NCI-H1436 treated with DMSO at 0.1 percent for 48 hours (cell line): ENCODE results near the gene KIF25.
"Not testable (repeated sequence)": the region's sequence is repeated elsewhere in the genome, so short reads cannot be mapped to it uniquely, and the experiment has no call there.

ENCODE experiments used
- DNase-seq: peaks from one replicate; lab custom pipeline; 2025; lab: John Stamatoyannopoulos, UW

The KIF25 gene

GRCh38 chr6:167995731-167996151 is 1.7 kb upstream of the KIF25 start:
- no peak for DNase-seq

- no peak for DNase-seq
Measured at GRCh38 chr6:167996424-167997199, 859 bp upstream of the KIF25 start.

- no peak for DNase-seq
Measured at GRCh38 chr6:167998215-167998614, 744 bp downstream of the KIF25 start.

- no peak for DNase-seq
Measured at GRCh38 chr6:168000198-168001028, 2.9 kb downstream of the KIF25 start.

- no peak for DNase-seq
Measured at GRCh38 chr6:168001029-168001332, 3.5 kb downstream of the KIF25 start.

DNA sequence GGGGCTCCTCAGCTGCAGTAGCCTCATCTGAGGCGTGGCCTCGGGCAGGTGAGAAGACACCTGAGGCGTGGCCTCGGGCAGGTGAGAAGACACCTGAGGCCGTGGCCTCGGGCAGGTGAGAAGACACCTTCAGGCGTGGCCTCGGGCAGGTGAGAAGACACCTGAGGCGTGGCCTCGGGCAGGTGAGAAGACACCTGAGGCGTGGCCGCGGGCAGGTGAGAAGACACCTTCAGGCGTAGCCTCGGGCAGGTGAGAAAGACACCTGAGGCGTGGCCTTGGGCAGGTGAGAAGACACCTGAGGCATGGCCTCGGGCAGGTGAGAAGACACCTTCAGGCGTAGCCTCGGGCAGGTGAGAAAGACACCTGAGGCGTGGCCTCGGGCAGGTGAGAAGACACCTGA is 4.0 kb downstream of the KIF25 start:
- not testable (repeated sequence) for DNase-seq

DNA sequence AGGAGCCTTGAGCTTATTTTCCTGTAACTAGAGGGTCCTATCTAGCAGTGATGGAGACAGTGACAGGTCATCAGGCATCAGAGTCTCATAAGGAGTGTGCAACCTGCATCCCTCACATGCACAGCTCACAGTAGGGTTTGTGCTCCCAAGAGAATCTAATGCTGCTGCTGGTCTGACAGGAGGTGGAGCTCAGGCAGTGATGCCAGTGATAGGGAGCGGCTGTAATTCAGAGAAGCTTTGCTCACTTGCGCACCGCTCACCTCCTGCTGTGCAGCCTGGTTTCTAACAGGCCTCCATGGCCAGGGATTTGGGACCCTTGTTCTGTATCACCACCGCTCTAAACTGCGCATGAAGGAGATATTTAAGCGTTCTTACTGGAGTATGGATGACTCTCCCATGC is 5.3 kb downstream of the KIF25 start:
- DNase-seq = no peak

DNA sequence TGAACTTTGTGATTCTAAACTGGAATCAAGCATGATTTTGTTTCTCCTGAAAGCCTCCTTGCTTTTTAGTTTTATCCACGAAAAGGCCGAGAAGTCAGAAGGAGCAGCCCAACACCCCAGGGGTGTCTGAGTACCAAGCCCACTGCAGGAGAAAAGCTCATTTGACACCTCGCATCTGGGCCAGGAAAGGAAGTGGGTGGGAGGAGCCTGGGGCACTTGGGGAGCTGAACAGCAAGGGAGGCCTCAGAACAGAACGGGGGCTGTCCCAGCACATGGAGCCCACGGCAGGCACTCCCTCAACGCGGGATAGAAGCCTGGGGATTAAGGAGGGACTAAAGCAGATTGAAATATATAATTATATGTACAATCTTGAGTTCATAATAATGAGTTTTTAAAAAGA is 6.6 kb downstream of the KIF25 start:
- no peak for DNase-seq

DNA sequence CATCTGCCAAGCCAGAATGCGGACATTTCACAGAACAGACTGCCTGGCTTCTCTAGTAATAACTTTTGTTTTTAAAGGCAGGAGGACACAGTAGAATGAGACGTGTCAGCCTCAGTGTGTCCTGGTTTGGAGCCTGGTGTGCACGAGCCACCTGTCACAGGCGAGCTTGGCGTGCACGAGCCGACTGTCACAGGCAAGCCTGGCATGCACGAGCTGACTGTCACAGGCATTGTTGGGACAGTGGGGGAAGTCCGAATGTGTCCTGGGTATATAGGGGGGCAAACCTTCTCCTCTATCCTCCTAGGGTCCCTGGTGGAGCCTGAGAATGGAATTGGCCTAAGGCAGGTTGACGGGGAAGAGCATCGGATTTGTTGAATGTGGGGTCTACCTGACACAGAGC is 7.5 kb downstream of the KIF25 start:
- DNase-seq = no peak

GRCh38 chr6:168005796-168006195 is 8.3 kb downstream of the KIF25 start:
- no peak for DNase-seq

DNA sequence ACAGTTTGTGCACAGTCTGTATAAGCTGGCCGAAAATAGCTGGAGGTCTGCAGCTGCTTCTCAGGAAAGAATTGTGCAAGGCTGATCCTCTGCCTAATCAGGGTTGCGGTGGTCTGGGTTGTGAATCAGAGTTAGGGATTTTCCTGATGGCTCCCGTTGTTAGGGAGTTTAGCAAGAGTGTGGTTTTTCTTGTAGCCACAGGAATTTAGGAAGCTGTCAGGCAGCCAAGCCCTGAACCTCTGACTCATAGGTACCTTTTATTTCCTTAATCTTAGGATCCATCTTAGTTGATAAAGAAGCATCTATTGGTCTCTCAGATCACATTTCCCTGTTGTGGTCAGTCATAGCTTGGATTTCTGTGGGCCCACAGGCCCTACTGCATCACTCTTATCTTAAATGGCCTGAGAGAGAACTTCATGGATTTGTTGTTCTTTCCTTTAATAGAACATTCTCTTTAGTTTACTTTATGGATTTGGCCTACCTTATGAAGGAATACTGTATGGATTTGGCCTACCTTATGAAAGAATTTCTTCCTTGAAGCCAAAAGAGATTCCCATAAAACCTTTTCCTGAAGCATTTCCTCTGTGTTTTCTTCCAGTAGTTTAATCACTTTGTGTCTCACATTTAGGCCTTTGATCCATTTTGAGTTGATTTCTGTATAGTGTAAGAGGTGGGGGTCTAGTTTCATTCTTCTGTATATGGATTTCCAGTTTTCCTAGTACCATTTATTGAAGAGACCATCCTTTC is 10.3 kb downstream of the KIF25 start:
- DNase-seq = no peak

GRCh38 chr6:168009331-168009730 is 11.9 kb downstream of the KIF25 start:
- no peak for DNase-seq

GRCh38 chr6:168011291-168011690 is 13.8 kb downstream of the KIF25 start:
- no peak for DNase-seq

GRCh38 chr6:168012431-168013249 is 15.2 kb downstream of the KIF25 start:
- DNase-seq = no peak

DNA sequence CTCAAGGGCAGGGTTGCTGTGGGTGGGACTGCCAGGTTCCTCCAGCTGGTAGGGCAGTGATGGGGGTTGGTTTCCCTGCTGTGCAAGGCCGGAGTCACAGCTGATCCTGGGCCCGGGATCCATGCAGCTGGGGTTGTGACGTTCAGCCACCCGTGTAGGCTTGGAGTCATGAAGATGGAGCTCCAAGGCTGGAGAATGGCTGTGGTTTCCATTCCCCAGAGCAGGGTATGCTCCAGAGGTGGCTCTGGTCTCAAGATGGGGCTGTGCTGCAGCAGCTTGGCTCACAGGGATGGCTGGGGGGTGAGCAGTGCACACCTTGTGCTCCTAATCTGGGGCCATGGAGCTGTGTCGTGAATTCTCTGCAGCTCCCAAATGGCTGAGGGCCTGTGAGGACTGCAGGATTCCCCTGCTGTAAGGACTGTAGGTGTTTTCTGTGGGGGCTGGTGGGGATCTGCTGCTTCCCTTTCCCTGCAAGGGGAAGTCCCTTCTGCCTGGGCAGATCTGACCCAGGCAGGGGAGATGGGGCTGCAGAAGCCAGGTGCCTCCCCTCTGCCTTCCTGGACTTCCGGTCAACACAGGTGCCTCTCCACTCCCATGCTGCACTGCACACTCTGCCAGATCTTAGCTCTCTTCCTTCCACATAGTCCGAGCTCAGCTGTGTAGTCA is 15.9 kb downstream of the KIF25 start:
- no peak for DNase-seq

- no peak for DNase-seq
Measured at GRCh38 chr6:168014428-168014827, 17.0 kb downstream of the KIF25 start.

DNA sequence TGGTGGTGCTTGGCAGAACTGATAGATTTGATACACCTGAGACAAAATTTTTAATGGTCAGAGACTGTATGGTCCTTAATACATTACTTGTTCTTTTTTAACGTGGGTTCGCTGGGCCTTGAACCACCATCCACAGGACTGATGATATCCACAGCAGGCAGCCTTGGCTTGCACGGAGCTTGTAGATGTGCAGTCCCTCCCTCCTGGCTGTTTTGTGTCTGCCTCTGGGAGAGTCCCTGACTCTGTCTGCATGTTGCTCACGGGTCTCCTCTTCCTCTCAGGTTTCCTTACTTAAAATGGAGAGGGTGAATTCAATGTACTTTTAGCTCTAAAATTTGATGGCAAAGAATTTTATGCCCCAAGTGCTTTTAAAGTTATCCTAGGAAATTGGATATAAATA is 17.5 kb downstream of the KIF25 start:
- DNase-seq = no peak

DNA sequence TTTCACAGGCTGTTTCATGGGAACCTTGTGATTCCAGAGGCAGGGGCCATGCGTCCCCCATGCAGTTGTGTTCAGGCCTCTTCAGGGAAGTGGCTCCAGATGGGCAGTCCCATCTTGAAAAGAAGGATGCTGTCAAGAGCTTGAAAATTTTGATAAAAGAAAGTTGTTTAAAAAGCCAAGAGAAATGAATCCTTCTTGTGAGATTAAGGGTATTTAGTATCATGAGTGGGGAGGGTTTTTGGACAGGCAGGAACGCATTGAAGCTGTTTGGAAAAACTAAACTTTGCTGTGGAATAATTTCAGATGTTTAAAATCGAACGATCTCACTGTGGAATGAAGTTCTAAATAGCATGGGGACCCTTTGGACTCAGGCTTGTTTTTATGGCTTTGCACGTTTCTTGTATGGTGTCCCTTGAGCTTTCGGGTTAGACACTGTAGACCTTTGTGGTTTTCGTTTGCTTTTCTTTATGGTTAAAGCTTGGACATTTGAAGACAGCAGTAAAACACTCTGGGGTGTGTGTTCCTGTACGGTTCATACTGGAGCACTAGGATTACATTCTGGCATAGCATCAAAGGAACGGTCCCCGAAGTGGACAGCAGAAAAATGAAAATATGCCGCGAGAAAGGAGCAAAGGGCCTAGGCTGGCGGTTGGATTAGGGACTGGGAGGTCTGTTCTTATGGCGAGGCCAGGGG is 18.2 kb downstream of the KIF25 start:
- DNase-seq = no peak

GRCh38 chr6:168016176-168016620 is 18.7 kb downstream of the KIF25 start:
- no peak for DNase-seq

DNA sequence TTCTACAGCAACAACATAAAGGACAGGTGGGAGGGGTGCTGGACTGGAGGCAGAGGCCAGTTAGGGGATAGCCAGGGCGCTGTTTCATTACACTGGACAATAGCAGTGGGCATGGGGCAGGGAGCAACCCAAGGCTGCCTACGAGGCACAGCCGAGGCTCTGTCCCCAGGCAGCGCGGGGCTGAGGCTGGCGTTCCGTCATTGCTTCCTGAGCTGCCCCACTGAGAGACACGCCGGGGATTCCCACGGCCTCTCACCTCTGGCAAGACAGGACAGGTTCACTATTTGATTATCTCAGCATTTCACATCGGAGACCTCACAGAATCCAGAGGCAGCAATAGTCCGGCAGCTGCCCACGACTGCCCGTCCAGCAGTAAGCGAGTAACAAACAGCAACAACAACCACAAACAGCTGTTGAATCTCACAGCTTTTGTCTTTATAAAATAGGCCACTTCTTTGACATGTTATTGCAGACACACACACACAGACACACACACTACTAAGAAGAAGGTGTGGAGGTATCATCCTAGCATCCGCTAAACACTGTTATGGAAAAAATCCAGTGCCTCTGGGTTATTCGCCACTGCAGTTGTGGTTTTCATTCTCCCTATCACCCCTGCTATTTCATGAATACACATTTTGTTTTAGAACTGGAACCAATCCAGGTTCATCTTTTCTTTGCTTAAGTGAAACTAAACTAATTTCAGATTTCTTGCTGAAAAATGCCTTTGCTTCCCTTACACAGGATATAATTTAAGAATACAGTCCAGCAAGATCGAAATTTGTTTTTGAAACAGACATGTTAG is 19.5 kb downstream of the KIF25 start:
- DNase-seq = no peak
